A549 (cell line): ENCODE results near the gene NEK5.

Experiments
- HDAC2 ChIP-seq: fragments of 200-600 bp; sonication (generic); IDR thresholded peaks from 2 replicates; pipeline ENCODE4 v1.6.1; 2016
- POLR2A ChIP-seq: IDR thresholded peaks from 2 replicates; pipeline ENCODE4 v1.6.1; 2012; ENCODE audit warnings: mild to moderate bottlenecking, low read length
- REST ChIP-seq: fragments of 200-600 bp; sonication (generic); IDR thresholded peaks from 2 replicates; pipeline ENCODE4 v1.6.1; 2016; ENCODE audit warnings: antibody characterized with exemption, mild to moderate bottlenecking, moderate library complexity

GRCh38 chr13:52127378-52127777, 1.5 kb downstream of the NEK5 start:
- TF ChIP-seq HDAC2, result no peak
- TF ChIP-seq REST, result no peak
- TF ChIP-seq POLR2A, result no peak
